ENCODE data around the gene LRRTM4. TPM values are rescaled to one million over a fixed set of nuclear protein-coding genes. Genes with fewer than 3 reads are reported as not detected.

The LRRTM4 gene
- total and polyA plus RNA-seq, 2 experiments from 2014 or later, result 8.5 to 15.4 TPM

- Histone ChIP-seq H3K4me3 (no peak overlapping the region), H3K27ac (no peak overlapping the region), H3K36me3 (no peaks in the 10 kb centered on the region), H3K4me1 (ENCODE audit: low read depth) (no peaks in the 10 kb centered on the region), H3K27me3 (no peaks in the 10 kb centered on the region), H3K9me3 (ENCODE audit: low read depth) (no peaks in the 10 kb centered on the region)
- no peak for DNase-seq (ENCODE audit: low read depth in 1 of 2, low spot score in 1 of 2)
- TF ChIP-seq CTCF (IDR thresholded peaks at IDR 0.05; ENCODE audit: low read depth, low read length), result no peak
Observed at GRCh38 chr2:76940559-76940958, 581.6 kb downstream of the LRRTM4 start.

GRCh38 chr2:76938153-76938552 lies 584.0 kb downstream of the LRRTM4 start:
- Histone ChIP-seq H3K36me3 (no peaks in the 10 kb centered on the region), H3K4me1 (ENCODE audit: low read depth) (no peaks in the 10 kb centered on the region), H3K9me3 (ENCODE audit: low read depth) (no peaks in the 10 kb centered on the region), H3K27me3 (no peaks in the 10 kb centered on the region), H3K27ac (no peak overlapping the region), H3K4me3 (no peak overlapping the region)
- DNase-seq (ENCODE audit: low read depth in 1 of 2, low spot score in 1 of 2), result no peak
- no peak for TF ChIP-seq CTCF (IDR thresholded peaks at IDR 0.05; ENCODE audit: low read depth, low read length)

- Histone ChIP-seq H3K27me3 (no peaks in the 10 kb centered on the region), H3K9me3 (ENCODE audit: low read depth) (no peaks in the 10 kb centered on the region), H3K4me1 (ENCODE audit: low read depth) (no peaks in the 10 kb centered on the region), H3K27ac (no peak overlapping the region), H3K36me3 (no peaks in the 10 kb centered on the region), H3K4me3 (no peak overlapping the region)
- TF ChIP-seq CTCF (IDR thresholded peaks at IDR 0.05; ENCODE audit: low read depth, low read length), result no peak
- no peak for DNase-seq (ENCODE audit: low read depth in 1 of 2, low spot score in 1 of 2)
Observed at GRCh38 chr2:76932550-76932949, 589.6 kb downstream of the LRRTM4 start.

- TF ChIP-seq CTCF (IDR thresholded peaks at IDR 0.05; ENCODE audit: low read depth, low read length), result no peak
- no peak for DNase-seq (ENCODE audit: low read depth in 1 of 2, low spot score in 1 of 2)
- no peaks in the 10 kb centered on the region for H3K36me3 ChIP-seq
- H3K4me3 ChIP-seq, result no peak overlapping the region
- no peaks in the 10 kb centered on the region for H3K4me1 ChIP-seq (ENCODE audit: low read depth)
- H3K9me3 ChIP-seq (ENCODE audit: low read depth), result no peaks in the 10 kb centered on the region
- H3K27me3 ChIP-seq, result no peaks in the 10 kb centered on the region
- H3K27ac ChIP-seq, result no peak overlapping the region
Observed at GRCh38 chr2:76930056-76930744, 592.0 kb downstream of the LRRTM4 start.

GRCh38 chr2:76928026-76928425 lies 594.1 kb downstream of the LRRTM4 start:
- Histone ChIP-seq H3K9me3 (ENCODE audit: low read depth) (no peaks in the 10 kb centered on the region), H3K4me1 (ENCODE audit: low read depth) (no peaks in the 10 kb centered on the region), H3K27me3 (no peaks in the 10 kb centered on the region), H3K4me3 (no peak overlapping the region), H3K27ac (no peak overlapping the region), H3K36me3 (no peaks in the 10 kb centered on the region)
- DNase-seq (ENCODE audit: low read depth in 1 of 2, low spot score in 1 of 2), result no peak
- TF ChIP-seq CTCF (IDR thresholded peaks at IDR 0.05; ENCODE audit: low read depth, low read length), result no peak
